EH (cell line): ENCODE results near the gene ACP6.

ENCODE experiments used
- DNase-seq: peaks from one replicate; pipeline ENCODE4 v3.0.0-alpha.2; 2015; ENCODE audit warnings: low read depth

The ACP6 gene

GRCh38 chr1:147651466-147651865 is 18.9 kb downstream of the ACP6 start:
- DNase-seq, result no peak

- DNase-seq, result no peak
Measured at GRCh38 chr1:147648933-147649332, 21.4 kb downstream of the ACP6 start.

- DNase-seq, result no peak
Measured at GRCh38 chr1:147647796-147648633, 22.3 kb downstream of the ACP6 start.

- DNase-seq, result no peak
Measured at GRCh38 chr1:147643974-147644373, 26.4 kb downstream of the ACP6 start.

GRCh38 chr1:147641695-147642592 is 28.4 kb downstream of the ACP6 start:
- peak; percentile 56 for DNase-seq

- DNase-seq, result no peak
Measured at GRCh38 chr1:147641291-147641690, 29.0 kb downstream of the ACP6 start.

GRCh38 chr1:147640553-147641165 is 29.7 kb downstream of the ACP6 start:
- peak; percentile 85 for DNase-seq

- no peak for DNase-seq
Measured at GRCh38 chr1:147636314-147636713, 34.0 kb downstream of the ACP6 start.

- DNase-seq, result no peak
Measured at GRCh38 chr1:147635342-147635741, 35.0 kb downstream of the ACP6 start.

GRCh38 chr1:147634645-147635044 is 35.7 kb downstream of the ACP6 start:
- DNase-seq, result no peak

GRCh38 chr1:147633759-147634158 is 36.6 kb downstream of the ACP6 start:
- no peak for DNase-seq

- DNase-seq, result no peak
Measured at GRCh38 chr1:147631839-147632238, 38.5 kb downstream of the ACP6 start.

GRCh38 chr1:147630447-147630846 is 39.9 kb downstream of the ACP6 start:
- no peak for DNase-seq

- no peak for DNase-seq
Measured at GRCh38 chr1:147630022-147630421, 40.3 kb downstream of the ACP6 start.

GRCh38 chr1:147628441-147628840 is 41.9 kb downstream of the ACP6 start:
- DNase-seq, result no peak

GRCh38 chr1:147627435-147628110 is 42.8 kb downstream of the ACP6 start:
- peak; percentile 58 for DNase-seq

- DNase-seq, result no peak
Measured at GRCh38 chr1:147626739-147627138, 43.6 kb downstream of the ACP6 start.

GRCh38 chr1:147626291-147626690 is 44.0 kb downstream of the ACP6 start:
- no peak for DNase-seq

GRCh38 chr1:147625362-147625995 is 44.8 kb downstream of the ACP6 start:
- DNase-seq, result no peak

GRCh38 chr1:147624529-147624928 is 45.8 kb downstream of the ACP6 start:
- DNase-seq, result no peak

GRCh38 chr1:147624011-147624410 is 46.3 kb downstream of the ACP6 start:
- no peak for DNase-seq

GRCh38 chr1:147622731-147623130 is 47.6 kb downstream of the ACP6 start:
- DNase-seq, result peak; percentile 27
